Measurements from ENCODE around the gene HMCES.
A peak's percentile ranks its signal among the peaks of the same experiment; 100 is the strongest.

DNA sequence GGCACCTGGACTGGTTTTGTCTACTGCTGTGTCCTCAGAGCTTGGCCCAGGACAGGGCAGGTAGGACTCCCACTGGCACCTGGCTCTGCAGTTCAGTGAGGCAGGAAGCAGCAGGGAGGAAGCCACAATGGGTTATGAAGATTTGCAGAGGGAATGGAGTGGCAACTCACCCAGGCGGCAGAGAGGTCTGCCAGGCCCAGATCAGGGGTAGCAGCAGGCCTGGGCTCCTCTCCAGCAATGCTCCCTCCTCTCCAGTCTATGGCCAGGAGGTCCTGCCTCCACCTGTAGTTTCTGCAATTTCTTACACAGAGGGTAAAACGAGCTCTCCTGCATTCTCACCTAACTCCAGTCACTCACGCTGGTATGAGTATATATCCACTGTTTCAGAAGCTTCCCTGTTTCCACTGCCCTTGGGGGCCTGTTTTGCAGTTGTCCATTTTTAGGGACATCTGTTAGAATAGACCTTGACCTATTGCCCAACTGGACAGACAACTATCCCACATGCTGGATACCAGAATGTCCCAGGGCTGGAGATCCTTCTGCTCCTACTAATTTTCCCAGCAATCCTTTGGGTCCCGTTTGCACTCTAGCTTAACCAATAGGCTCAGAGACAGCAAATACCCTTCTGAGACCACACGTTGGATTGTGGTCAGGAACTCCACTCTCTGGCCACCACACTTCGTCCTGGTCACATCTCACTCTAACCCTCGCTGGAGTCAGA, 35.2 kb downstream of the HMCES start:
- no peak for TF ChIP-seq POLR2A (IDR thresholded peaks at IDR 0.05; ENCODE audit: low read depth)
- peak in 1 of 2 donors; percentile 23 for TF ChIP-seq POLR2AphosphoS5 (IDR thresholded peaks at IDR 0.05)
- TF ChIP-seq CTCF (IDR thresholded peaks at IDR 0.05): no peak
